Lower lobe of right lung (tissue), 2 donors: ENCODE measurements around the gene ARHGEF11. TPM values are rescaled to one million over a fixed set of nuclear protein-coding genes. Genes with fewer than 3 reads are reported as not detected.

Experiments used
- ATAC-seq, 2 donors: fragments of 200-7000 bp; cut with Tn5 transposase; one replicate each; pipeline ENCODE4 v1.9.1; 2020 to 2022; ENCODE audit warnings: mild to moderate bottlenecking in 2 of 2, moderate library complexity in 2 of 2
- DNase-seq: peaks from one replicate; pipeline ENCODE4 v3.0.0-alpha.2; 2020
- H3K27ac ChIP-seq: fragments of 200-600 bp; one replicate; pipeline ENCODE4 v1.8.0; 2022
- H3K27me3 ChIP-seq: fragments of 200-600 bp; one replicate; pipeline ENCODE4 v1.8.0; 2022; ENCODE audit warnings: low read depth
- H3K36me3 ChIP-seq: fragments of 200-600 bp; one replicate; pipeline ENCODE4 v1.8.0; 2022; ENCODE audit warnings: mild to moderate bottlenecking
- H3K4me1 ChIP-seq: fragments of 200-600 bp; one replicate; pipeline ENCODE4 v1.8.0; 2022
- H3K4me3 ChIP-seq: fragments of 200-600 bp; one replicate; pipeline ENCODE4 v1.8.0; 2022; ENCODE audit warnings: mild to moderate bottlenecking
- H3K9me3 ChIP-seq: fragments of 200-600 bp; one replicate; pipeline ENCODE4 v1.8.0; 2022
- CTCF ChIP-seq: fragments of 200-600 bp; IDR thresholded peaks from one replicate; pipeline ENCODE4 v1.8.0; 2022; ENCODE audit warnings: antibody characterized with exemption, mild to moderate bottlenecking
- intact Hi-C: fragments of 100-400 bp; cut with DNase I; formaldehyde crosslinking; loops from one replicate; pipeline ENCODE4 v1.11.0; 2022
- total RNA-seq: library from RNA; stranded (reverse); fragmentation: NEBNext Ultra II Directional; extraction: Animal tissue kit (Norgen Biotek cat#: 25700); gene quantifications from one replicate; pipeline ENCODE4 v1.2.1, GENCODE V29; 2021
- donor health status: DM: no; HTN: yes; CAD: no; lungs with severe emphysema.

ARHGEF11 gene
- total RNA-seq, 1 donor from 2014 or later, result 54.5 TPM

DNA sequence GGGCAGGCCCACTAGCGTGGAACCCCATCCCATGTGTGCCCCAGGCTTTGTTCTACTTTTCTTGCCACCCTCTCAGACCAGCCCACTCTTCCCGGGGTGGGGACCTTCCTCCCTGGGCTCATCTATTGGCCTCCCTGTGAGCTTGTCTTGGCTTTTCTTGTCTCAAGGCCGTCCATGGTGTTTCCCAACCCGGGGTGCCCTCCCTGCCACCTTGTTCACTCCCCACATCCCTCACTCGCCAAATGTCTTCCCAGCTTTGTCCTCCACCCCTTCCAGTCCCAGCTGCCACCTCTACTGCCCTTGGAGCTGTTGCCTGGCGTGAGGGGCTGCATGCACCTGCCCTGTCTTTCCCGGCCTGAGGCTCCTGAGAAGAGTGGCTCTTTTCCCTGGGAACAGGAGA, 106.7 kb downstream of the ARHGEF11 start:
- Histone ChIP-seq H3K4me3 (no peak overlapping the region), H3K27ac (no peak overlapping the region), H3K4me1 (no peaks in the 10 kb centered on the region), H3K27me3 (no peaks in the 10 kb centered on the region), H3K36me3 (peaks cover 89% of the 10 kb centered on the region), H3K9me3 (no peaks in the 10 kb centered on the region)
- DNase-seq, result no peak
- TF ChIP-seq CTCF, result no peak
- no peak for ATAC-seq
- intact Hi-C loops, result no loop called here

DNA sequence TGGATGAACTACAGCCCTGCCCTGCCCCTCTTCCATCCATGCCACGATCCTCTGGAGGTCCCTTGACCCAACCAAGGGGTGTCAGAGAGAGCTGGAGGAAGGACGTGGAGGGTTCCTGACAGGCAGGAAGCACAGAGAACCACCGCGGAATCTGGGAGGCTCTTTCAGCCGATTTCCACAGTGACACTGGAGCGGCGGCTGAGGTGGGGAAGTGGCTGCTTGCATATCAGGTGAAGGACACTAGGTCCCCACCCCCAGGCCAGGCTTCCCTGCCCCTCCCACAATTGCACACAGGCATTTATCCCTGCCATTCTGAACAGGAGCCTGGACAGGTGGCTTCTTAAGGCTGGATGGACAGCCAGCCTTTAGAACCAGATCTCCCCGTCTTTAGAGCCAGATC, 107.7 kb downstream of the ARHGEF11 start:
- H3K27me3 ChIP-seq, result no peaks in the 10 kb centered on the region
- ATAC-seq (no peak), DNase-seq (no peak)
- intact Hi-C loops, result no loop called here
- H3K9me3 ChIP-seq, result no peaks in the 10 kb centered on the region
- no peak for TF ChIP-seq CTCF
- H3K4me3 ChIP-seq, result no peak overlapping the region
- no peaks in the 10 kb centered on the region for H3K4me1 ChIP-seq
- peaks cover 79% of the 10 kb centered on the region for H3K36me3 ChIP-seq
- H3K27ac ChIP-seq, result no peak overlapping the region

GRCh38 chr1:156936721-156937220, 108.8 kb downstream of the ARHGEF11 start:
- ATAC-seq (no peak), DNase-seq (no peak)
- no peak for TF ChIP-seq CTCF

GRCh38 chr1:156936191-156936590, 109.4 kb downstream of the ARHGEF11 start:
- H3K4me3 ChIP-seq, result no peak overlapping the region
- intact Hi-C loops, result no loop called here
- H3K9me3 ChIP-seq, result no peaks in the 10 kb centered on the region
- H3K27ac ChIP-seq, result no peak overlapping the region
- ATAC-seq (no peak), DNase-seq (no peak)
- H3K4me1 ChIP-seq, result peaks cover 8% of the 10 kb centered on the region
- TF ChIP-seq CTCF, result no peak
- no peaks in the 10 kb centered on the region for H3K27me3 ChIP-seq
- peaks cover 63% of the 10 kb centered on the region for H3K36me3 ChIP-seq

More at GRCh38 chr1:156936721-156937220, 108.8 kb downstream of the ARHGEF11 start:
- Histone ChIP-seq H3K9me3 (no peaks in the 10 kb centered on the region), H3K36me3 (peaks cover 68% of the 10 kb centered on the region), H3K27ac (no peak overlapping the region), H3K4me1 (peaks cover 2% of the 10 kb centered on the region), H3K4me3 (no peak overlapping the region), H3K27me3 (no peaks in the 10 kb centered on the region)
- intact Hi-C loops, result no loop called here

- intact Hi-C loops, result no loop called here
- no peaks in the 10 kb centered on the region for H3K27me3 ChIP-seq
- H3K36me3 ChIP-seq, result peaks cover 57% of the 10 kb centered on the region
- ATAC-seq (no peak), DNase-seq (no peak)
- no peaks in the 10 kb centered on the region for H3K9me3 ChIP-seq
- H3K4me3 ChIP-seq, result no peak overlapping the region
- H3K4me1 ChIP-seq, result peaks cover 10% of the 10 kb centered on the region
- H3K27ac ChIP-seq, result no peak overlapping the region
- TF ChIP-seq CTCF, result no peak
Observed at GRCh38 chr1:156935505-156936128, 109.9 kb downstream of the ARHGEF11 start.
